ENCODE results near the gene FTH1.

Gene FTH1

GRCh38 chr11:61951484-61952135, 15.8 kb downstream of the FTH1 start:
- Histone ChIP-seq H3K9me3 (ENCODE audit: low read length) (no peaks in the 10 kb centered on the region), H3K4me1 (ENCODE audit: insufficient read depth, low read length) (peaks cover 18% of the 10 kb centered on the region), H3K4me3 (ENCODE audit: low read depth in 1 of 2, low read length in 2 of 2) (no peak overlapping the region), H3K9ac (ENCODE audit: low read length) (no peak overlapping the region), H3K27me3 (ENCODE audit: control insufficient read depth in 1 of 2, insufficient read depth in 2 of 2, low read length in 2 of 2) (no peaks in the 10 kb centered on the region), H3K27ac (ENCODE audit: low read depth, low read length) (no peak overlapping the region), H3K36me3 (ENCODE audit: insufficient read depth, low read length) (no peaks in the 10 kb centered on the region)

GRCh38 chr11:61950035-61950547, 17.3 kb downstream of the FTH1 start, which contains the start of gene BEST1:
BEST1 (plus strand) TSS chr11:61950351; CDS start chr11:61951807, 1,456 bp downstream.
- Histone ChIP-seq H3K4me1 (ENCODE audit: insufficient read depth, low read length) (peaks cover 14% of the 10 kb centered on the region), H3K36me3 (ENCODE audit: insufficient read depth, low read length) (no peaks in the 10 kb centered on the region), H3K9ac (ENCODE audit: low read length) (no peak within 1 kb of the TSS), H3K27ac (ENCODE audit: low read depth, low read length) (no peak within 1 kb of the TSS), H3K4me3 (ENCODE audit: low read depth in 1 of 2, low read length in 2 of 2) (no peak within 1 kb of the TSS), H3K9me3 (ENCODE audit: low read length) (no peaks in the 10 kb centered on the region), H3K27me3 (ENCODE audit: control insufficient read depth in 1 of 2, insufficient read depth in 2 of 2, low read length in 2 of 2) (no peaks in the 10 kb centered on the region)

- H3K9ac ChIP-seq (ENCODE audit: low read length) = no peak overlapping the region
- H3K27me3 ChIP-seq (ENCODE audit: control insufficient read depth in 1 of 2, insufficient read depth in 2 of 2, low read length in 2 of 2) = no peaks in the 10 kb centered on the region
- no peaks in the 10 kb centered on the region for H3K36me3 ChIP-seq (ENCODE audit: insufficient read depth, low read length)
- H3K4me1 ChIP-seq (ENCODE audit: insufficient read depth, low read length) = peaks cover 10% of the 10 kb centered on the region
- H3K27ac ChIP-seq (ENCODE audit: low read depth, low read length) = no peak overlapping the region
- H3K4me3 ChIP-seq (ENCODE audit: low read depth in 1 of 2, low read length in 2 of 2) = no peak overlapping the region
- H3K9me3 ChIP-seq (ENCODE audit: low read length) = no peaks in the 10 kb centered on the region
Measured at GRCh38 chr11:61949169-61950034, 18.0 kb downstream of the FTH1 start.

GRCh38 chr11:61948505-61948904, 18.9 kb downstream of the FTH1 start:
- Histone ChIP-seq H3K4me1 (ENCODE audit: insufficient read depth, low read length) (peaks cover 10% of the 10 kb centered on the region), H3K4me3 (ENCODE audit: low read depth in 1 of 2, low read length in 2 of 2) (no peak overlapping the region), H3K9me3 (ENCODE audit: low read length) (no peaks in the 10 kb centered on the region), H3K27me3 (ENCODE audit: control insufficient read depth in 1 of 2, insufficient read depth in 2 of 2, low read length in 2 of 2) (no peaks in the 10 kb centered on the region), H3K27ac (ENCODE audit: low read depth, low read length) (no peak overlapping the region), H3K36me3 (ENCODE audit: insufficient read depth, low read length) (no peaks in the 10 kb centered on the region), H3K9ac (ENCODE audit: low read length) (no peak overlapping the region)

GRCh38 chr11:61947486-61948210, 19.8 kb downstream of the FTH1 start:
- H3K36me3 ChIP-seq (ENCODE audit: insufficient read depth, low read length) = no peaks in the 10 kb centered on the region
- peaks cover 10% of the 10 kb centered on the region for H3K4me1 ChIP-seq (ENCODE audit: insufficient read depth, low read length)
- H3K27me3 ChIP-seq (ENCODE audit: control insufficient read depth in 1 of 2, insufficient read depth in 2 of 2, low read length in 2 of 2) = no peaks in the 10 kb centered on the region
- no peak overlapping the region for H3K4me3 ChIP-seq (ENCODE audit: low read depth in 1 of 2, low read length in 2 of 2)
- no peak overlapping the region for H3K9ac ChIP-seq (ENCODE audit: low read length)
- no peak overlapping the region for H3K27ac ChIP-seq (ENCODE audit: low read depth, low read length)
- no peaks in the 10 kb centered on the region for H3K9me3 ChIP-seq (ENCODE audit: low read length)

GRCh38 chr11:61946894-61947293, 20.5 kb downstream of the FTH1 start:
- no peaks in the 10 kb centered on the region for H3K27me3 ChIP-seq (ENCODE audit: control insufficient read depth in 1 of 2, insufficient read depth in 2 of 2, low read length in 2 of 2)
- H3K36me3 ChIP-seq (ENCODE audit: insufficient read depth, low read length) = no peaks in the 10 kb centered on the region
- H3K27ac ChIP-seq (ENCODE audit: low read depth, low read length) = no peak overlapping the region
- H3K9me3 ChIP-seq (ENCODE audit: low read length) = no peaks in the 10 kb centered on the region
- H3K4me1 ChIP-seq (ENCODE audit: insufficient read depth, low read length) = peaks cover 10% of the 10 kb centered on the region
- H3K9ac ChIP-seq (ENCODE audit: low read length) = no peak overlapping the region
- no peak overlapping the region for H3K4me3 ChIP-seq (ENCODE audit: low read depth in 1 of 2, low read length in 2 of 2)

- no peak overlapping the region for H3K4me3 ChIP-seq (ENCODE audit: low read depth in 1 of 2, low read length in 2 of 2)
- no peak overlapping the region for H3K27ac ChIP-seq (ENCODE audit: low read depth, low read length)
- H3K9me3 ChIP-seq (ENCODE audit: low read length) = no peaks in the 10 kb centered on the region
- no peaks in the 10 kb centered on the region for H3K36me3 ChIP-seq (ENCODE audit: insufficient read depth, low read length)
- H3K9ac ChIP-seq (ENCODE audit: low read length) = no peak overlapping the region
- no peaks in the 10 kb centered on the region for H3K27me3 ChIP-seq (ENCODE audit: control insufficient read depth in 1 of 2, insufficient read depth in 2 of 2, low read length in 2 of 2)
- H3K4me1 ChIP-seq (ENCODE audit: insufficient read depth, low read length) = peaks cover 10% of the 10 kb centered on the region
Measured at GRCh38 chr11:61945191-61945590, 22.2 kb downstream of the FTH1 start.

GRCh38 chr11:61940466-61940865, 27.0 kb downstream of the FTH1 start:
- Histone ChIP-seq H3K27me3 (ENCODE audit: control insufficient read depth in 1 of 2, insufficient read depth in 2 of 2, low read length in 2 of 2) (no peaks in the 10 kb centered on the region), H3K4me3 (ENCODE audit: low read depth in 1 of 2, low read length in 2 of 2) (no peak overlapping the region), H3K27ac (ENCODE audit: low read depth, low read length) (no peak overlapping the region), H3K9ac (ENCODE audit: low read length) (no peak overlapping the region), H3K36me3 (ENCODE audit: insufficient read depth, low read length) (no peaks in the 10 kb centered on the region), H3K4me1 (ENCODE audit: insufficient read depth, low read length) (no peaks in the 10 kb centered on the region), H3K9me3 (ENCODE audit: low read length) (no peaks in the 10 kb centered on the region)

- Histone ChIP-seq H3K36me3 (ENCODE audit: insufficient read depth, low read length) (no peaks in the 10 kb centered on the region), H3K4me1 (ENCODE audit: insufficient read depth, low read length) (no peaks in the 10 kb centered on the region), H3K9ac (ENCODE audit: low read length) (no peak overlapping the region), H3K27me3 (ENCODE audit: control insufficient read depth in 1 of 2, insufficient read depth in 2 of 2, low read length in 2 of 2) (no peaks in the 10 kb centered on the region), H3K27ac (ENCODE audit: low read depth, low read length) (no peak overlapping the region), H3K9me3 (ENCODE audit: low read length) (no peaks in the 10 kb centered on the region), H3K4me3 (ENCODE audit: low read depth in 1 of 2, low read length in 2 of 2) (no peak overlapping the region)
Measured at GRCh38 chr11:61935861-61936260, 31.6 kb downstream of the FTH1 start.

GRCh38 chr11:61930933-61931332, 36.5 kb downstream of the FTH1 start:
- H3K9me3 ChIP-seq (ENCODE audit: low read length) = no peaks in the 10 kb centered on the region
- H3K27ac ChIP-seq (ENCODE audit: low read depth, low read length) = no peak overlapping the region

GRCh38 chr11:61928606-61929005, 38.8 kb downstream of the FTH1 start:
- H3K36me3 ChIP-seq (ENCODE audit: insufficient read depth, low read length) = no peaks in the 10 kb centered on the region

More at GRCh38 chr11:61930933-61931332, 36.5 kb downstream of the FTH1 start:
- Histone ChIP-seq H3K36me3 (ENCODE audit: insufficient read depth, low read length) (no peaks in the 10 kb centered on the region), H3K4me1 (ENCODE audit: insufficient read depth, low read length) (no peaks in the 10 kb centered on the region), H3K9ac (ENCODE audit: low read length) (no peak overlapping the region), H3K4me3 (ENCODE audit: low read depth in 1 of 2, low read length in 2 of 2) (no peak overlapping the region), H3K27me3 (ENCODE audit: control insufficient read depth in 1 of 2, insufficient read depth in 2 of 2, low read length in 2 of 2) (no peaks in the 10 kb centered on the region)

More at GRCh38 chr11:61928606-61929005, 38.8 kb downstream of the FTH1 start:
- H3K4me1 ChIP-seq (ENCODE audit: insufficient read depth, low read length) = peaks cover 9% of the 10 kb centered on the region
- no peaks in the 10 kb centered on the region for H3K27me3 ChIP-seq (ENCODE audit: control insufficient read depth in 1 of 2, insufficient read depth in 2 of 2, low read length in 2 of 2)
- H3K9ac ChIP-seq (ENCODE audit: low read length) = no peak overlapping the region
- H3K4me3 ChIP-seq (ENCODE audit: low read depth in 1 of 2, low read length in 2 of 2) = no peak overlapping the region
- no peak overlapping the region for H3K27ac ChIP-seq (ENCODE audit: low read depth, low read length)
- H3K9me3 ChIP-seq (ENCODE audit: low read length) = no peaks in the 10 kb centered on the region
